ENCODE data around the gene IFNGR2.
A peak's percentile ranks its signal among the peaks of the same experiment; 100 is the strongest.
"Not testable (repeated sequence)": the region's sequence is repeated elsewhere in the genome, so short reads cannot be mapped to it uniquely, and the experiment has no call there.

The IFNGR2 gene

GRCh38 chr21:33396951-33397350 lies 6.3 kb upstream of the IFNGR2 start:
- Histone ChIP-seq H3K36me3 (no peaks in the 10 kb centered on the region), H4K20me1 (no peaks in the 10 kb centered on the region), H3K9me3 (no peaks in the 10 kb centered on the region), H3K4me2 (no peak overlapping the region), H3K4me1 (peaks cover 31% of the 10 kb centered on the region), H3K27ac (no peak overlapping the region), H3K9ac (no peak overlapping the region), H3K27me3 (no peaks in the 10 kb centered on the region), H3K4me3 (no peak overlapping the region)
- no peak for TF ChIP-seq Cebpa-rat (IDR thresholded peaks at IDR 0.05)

DNA sequence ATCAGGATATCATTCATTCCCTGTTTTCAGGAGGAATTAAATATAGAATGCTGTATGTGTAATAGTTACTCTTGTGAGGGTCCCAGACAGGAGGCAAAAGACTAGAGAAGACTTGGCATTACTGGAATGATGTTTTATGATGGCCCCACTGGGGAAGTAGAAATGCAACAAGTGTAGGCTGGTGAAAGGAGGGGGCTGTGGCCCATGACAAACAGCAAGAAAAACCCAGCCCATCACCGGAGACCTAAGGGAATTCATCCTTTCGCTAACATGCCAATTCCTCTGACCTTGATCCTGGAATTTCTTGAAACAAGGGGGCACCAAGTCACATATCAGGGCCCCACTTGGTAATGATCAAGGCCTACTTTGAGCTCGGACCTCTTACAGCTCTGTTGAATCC lies 5.5 kb upstream of the IFNGR2 start:
- Histone ChIP-seq H3K27me3 (no peaks in the 10 kb centered on the region), H3K9me3 (no peaks in the 10 kb centered on the region), H3K4me2 (no peak overlapping the region), H4K20me1 (no peaks in the 10 kb centered on the region), H3K4me1 (peaks cover 38% of the 10 kb centered on the region), H3K36me3 (no peaks in the 10 kb centered on the region), H3K9ac (no peak overlapping the region), H3K4me3 (no peak overlapping the region), H3K27ac (no peak overlapping the region)
- TF ChIP-seq Cebpa-rat (IDR thresholded peaks at IDR 0.05), result no peak

DNA sequence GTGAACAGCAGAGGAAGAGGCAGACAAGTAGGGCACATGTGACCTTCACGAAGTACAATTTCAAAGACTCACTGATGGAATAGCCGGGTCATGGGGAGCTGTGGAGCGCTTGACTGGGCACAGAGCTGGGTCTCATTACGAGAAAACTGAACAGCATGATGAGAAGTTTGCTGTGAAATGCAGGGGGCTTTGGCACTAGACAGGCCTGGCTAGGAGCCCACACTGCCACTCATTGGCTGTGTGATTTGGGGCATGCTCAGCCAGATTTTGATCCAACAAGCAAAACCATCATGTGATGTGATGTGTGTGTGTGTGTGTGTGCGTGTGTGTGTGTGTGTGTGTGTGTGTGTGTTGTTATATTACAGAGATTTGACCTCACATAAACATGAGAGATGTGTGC lies 4.9 kb upstream of the IFNGR2 start:
- Histone ChIP-seq H3K9ac (no peak overlapping the region), H3K27me3 (no peaks in the 10 kb centered on the region), H3K27ac (no peak overlapping the region), H3K9me3 (no peaks in the 10 kb centered on the region), H3K36me3 (no peaks in the 10 kb centered on the region), H3K4me1 (peaks cover 35% of the 10 kb centered on the region), H3K4me3 (no peak overlapping the region), H4K20me1 (no peaks in the 10 kb centered on the region), H3K4me2 (no peak overlapping the region)
- no peak for TF ChIP-seq Cebpa-rat (IDR thresholded peaks at IDR 0.05)

- Histone ChIP-seq H3K27me3 (no peaks in the 10 kb centered on the region), H3K9ac (no peak overlapping the region), H3K4me1 (peaks cover 55% of the 10 kb centered on the region), H3K4me2 (peak overlapping the region; percentile 74; the same call in 1 of the 2 replicates), H3K4me3 (no peak overlapping the region), H4K20me1 (peaks cover 28% of the 10 kb centered on the region), H3K36me3 (0 out of 2 replicates have a peak, but pooled peaks cover 4% of the 10 kb centered on the region), H3K27ac (no peak overlapping the region), H3K9me3 (no peaks in the 10 kb centered on the region)
- no peak for TF ChIP-seq Cebpa-rat (IDR thresholded peaks at IDR 0.05)
Measured at GRCh38 chr21:33401630-33401992, 1.6 kb upstream of the IFNGR2 start.

- H3K27ac ChIP-seq, result peak overlapping the region; percentile 93
- H3K9ac ChIP-seq, result peak overlapping the region; percentile 69
- H3K36me3 ChIP-seq, result 0 out of 2 replicates have a peak, but pooled peaks cover 4% of the 10 kb centered on the region
- H3K4me3 ChIP-seq, result peak overlapping the region; percentile 97
- no peak for TF ChIP-seq Cebpa-rat (IDR thresholded peaks at IDR 0.05)
- H3K9me3 ChIP-seq, result no peaks in the 10 kb centered on the region
- peaks cover 34% of the 10 kb centered on the region for H4K20me1 ChIP-seq
- peaks cover 62% of the 10 kb centered on the region for H3K4me1 ChIP-seq
- peak overlapping the region; percentile 74 for H3K4me2 ChIP-seq
- no peaks in the 10 kb centered on the region for H3K27me3 ChIP-seq
Measured at GRCh38 chr21:33402001-33402979, 923 bp upstream of the IFNGR2 start.

DNA sequence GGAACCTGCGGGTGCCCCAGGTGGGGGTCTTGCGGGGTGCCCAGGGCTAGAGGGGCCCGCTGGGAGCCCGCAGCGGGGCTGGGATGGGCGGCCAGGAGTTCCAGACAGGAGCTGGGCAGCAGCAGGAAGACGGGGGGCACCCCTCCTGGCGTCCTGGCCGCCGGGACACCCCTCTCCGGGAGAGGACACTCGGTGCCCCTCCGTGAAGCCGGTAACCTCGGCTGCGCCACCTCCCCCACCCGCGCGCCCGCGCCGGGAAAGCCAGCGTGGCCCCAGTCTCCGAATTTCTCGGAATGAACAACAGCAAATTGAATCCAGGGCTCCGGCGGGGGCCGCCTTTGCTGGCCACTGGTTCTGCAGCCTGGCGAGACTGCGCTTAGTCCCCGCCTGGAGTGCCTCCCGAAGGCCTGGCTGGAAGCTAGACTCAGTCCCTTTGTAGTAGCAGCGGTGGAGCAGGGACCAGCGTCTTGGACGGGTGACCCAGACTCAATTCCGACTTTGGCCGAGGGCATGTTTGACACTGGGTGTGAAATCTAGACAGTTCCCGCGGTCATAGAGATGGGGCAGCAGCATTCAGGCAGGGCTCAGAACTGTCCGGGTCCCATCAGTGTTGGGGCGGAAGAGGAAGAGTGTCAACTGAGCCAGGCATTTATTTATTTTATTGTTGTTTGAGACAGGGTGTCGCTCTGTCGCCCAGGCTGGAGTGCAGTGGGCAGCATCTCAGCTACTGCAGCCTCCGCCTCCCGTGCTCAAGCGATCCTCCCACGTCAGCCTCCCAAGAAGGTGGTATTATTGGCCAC lies 773 bp downstream of the IFNGR2 start:
- Histone ChIP-seq H3K27ac (peak overlapping the region; percentile 93), H4K20me1 (peaks cover 49% of the 10 kb centered on the region), H3K27me3 (no peaks in the 10 kb centered on the region), H3K9ac (peak overlapping the region; percentile 89), H3K4me3 (peak overlapping the region; percentile 97), H3K36me3 (0 out of 2 replicates have a peak, but pooled peaks cover 4% of the 10 kb centered on the region), H3K4me2 (peak overlapping the region; percentile 82), H3K4me1 (peaks cover 64% of the 10 kb centered on the region), H3K9me3 (no peaks in the 10 kb centered on the region)
- no peak for TF ChIP-seq Cebpa-rat (IDR thresholded peaks at IDR 0.05)

DNA sequence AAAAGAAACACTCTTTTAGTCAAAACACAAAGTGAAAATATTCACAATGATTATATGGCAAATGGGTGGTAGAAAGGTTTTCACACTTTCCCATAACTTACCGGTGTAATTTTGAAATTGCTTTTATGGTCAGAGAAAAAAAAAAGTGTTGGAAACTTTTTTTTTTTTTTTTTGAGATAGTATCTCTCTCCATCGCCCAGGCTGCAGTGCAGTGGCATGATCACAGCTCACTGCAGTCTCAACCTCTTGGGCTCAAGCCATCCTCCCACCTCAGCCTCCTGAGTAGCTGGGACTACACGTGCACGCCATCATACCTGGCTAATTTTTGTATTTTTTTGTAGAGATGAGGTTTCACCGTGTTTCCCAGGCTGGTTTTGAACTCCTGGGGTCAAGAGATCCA lies 3.3 kb downstream of the IFNGR2 start:
- no peaks in the 10 kb centered on the region for H3K27me3 ChIP-seq
- no peak overlapping the region for H3K4me2 ChIP-seq
- H3K9ac ChIP-seq, result no peak overlapping the region
- H3K9me3 ChIP-seq, result no peaks in the 10 kb centered on the region
- H4K20me1 ChIP-seq, result peaks cover 74% of the 10 kb centered on the region
- H3K4me3 ChIP-seq, result no peak overlapping the region
- H3K36me3 ChIP-seq, result peaks cover 16% of the 10 kb centered on the region
- no peak for TF ChIP-seq Cebpa-rat (IDR thresholded peaks at IDR 0.05)
- no peak overlapping the region for H3K27ac ChIP-seq
- peaks cover 45% of the 10 kb centered on the region for H3K4me1 ChIP-seq

- H3K27ac ChIP-seq, result no peak overlapping the region
- H3K27me3 ChIP-seq, result no peaks in the 10 kb centered on the region
- H3K4me1 ChIP-seq, result peaks cover 21% of the 10 kb centered on the region
- TF ChIP-seq Cebpa-rat (IDR thresholded peaks at IDR 0.05), result no peak
- H3K36me3 ChIP-seq, result peaks cover 64% of the 10 kb centered on the region
- H3K4me2 ChIP-seq, result no peak overlapping the region
- H4K20me1 ChIP-seq, result peaks cover 93% of the 10 kb centered on the region
- H3K9ac ChIP-seq, result no peak overlapping the region
- no peaks in the 10 kb centered on the region for H3K9me3 ChIP-seq
- H3K4me3 ChIP-seq, result no peak overlapping the region
Measured at GRCh38 chr21:33411949-33412430, 8.8 kb downstream of the IFNGR2 start.

DNA sequence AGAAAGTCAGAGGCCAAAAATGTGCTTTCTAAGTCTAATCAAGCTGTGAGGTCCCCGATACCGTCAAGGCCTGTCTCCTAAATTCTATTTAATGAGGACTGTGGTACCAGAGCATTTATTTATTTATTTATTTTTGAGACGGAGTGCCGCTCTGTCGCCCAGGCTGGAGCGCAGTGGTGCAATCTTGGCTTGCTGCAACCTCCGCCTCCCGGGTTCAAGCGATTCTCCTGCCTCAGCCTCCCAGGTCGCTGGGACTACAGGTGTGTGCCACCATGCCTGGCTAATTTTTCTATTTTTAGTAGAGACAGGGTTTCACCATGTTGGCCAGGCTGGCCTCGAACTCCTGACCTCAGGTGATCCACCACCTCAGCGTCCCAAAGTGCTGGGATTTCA lies 9.2 kb downstream of the IFNGR2 start:
- H3K9ac ChIP-seq, H3K27me3 ChIP-seq, H3K27ac ChIP-seq, H3K4me3 ChIP-seq, H3K9me3 ChIP-seq: not testable (repeated sequence)
- peaks cover 16% of the 10 kb centered on the region for H3K4me1 ChIP-seq
- peak overlapping the region; percentile 43; the same call in 1 of the 2 replicates for H3K4me2 ChIP-seq
- H3K36me3 ChIP-seq, result peaks cover 69% of the 10 kb centered on the region
- peaks cover 93% of the 10 kb centered on the region for H4K20me1 ChIP-seq
